ENCODE results near the gene CEACAM7.
A peak's percentile ranks its signal among the peaks of the same experiment; 100 is the strongest.

CEACAM7 gene

DNA sequence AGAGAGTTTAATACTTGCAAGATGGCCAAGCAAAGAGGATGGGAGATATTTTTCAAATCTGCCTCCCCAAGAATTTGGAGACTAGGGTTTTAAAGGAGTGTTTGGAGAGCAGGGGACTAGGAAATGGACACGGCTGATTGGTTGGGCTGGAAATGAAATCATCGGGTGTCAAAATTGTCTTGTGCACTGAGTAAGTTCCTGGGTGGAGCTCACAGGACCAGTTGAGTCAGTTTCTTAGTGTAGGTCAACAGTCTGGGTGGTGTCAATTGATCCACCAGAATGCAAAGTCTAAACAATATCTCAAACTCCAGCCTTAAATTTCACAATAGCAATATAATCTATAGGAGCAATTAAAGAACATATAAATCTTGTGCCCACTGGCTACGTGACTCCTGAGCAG lies 38.2 kb downstream of the CEACAM7 start:
- no peak for DNase-seq (ENCODE audit: low spot score)
- TF ChIP-seq, protein P1, sequence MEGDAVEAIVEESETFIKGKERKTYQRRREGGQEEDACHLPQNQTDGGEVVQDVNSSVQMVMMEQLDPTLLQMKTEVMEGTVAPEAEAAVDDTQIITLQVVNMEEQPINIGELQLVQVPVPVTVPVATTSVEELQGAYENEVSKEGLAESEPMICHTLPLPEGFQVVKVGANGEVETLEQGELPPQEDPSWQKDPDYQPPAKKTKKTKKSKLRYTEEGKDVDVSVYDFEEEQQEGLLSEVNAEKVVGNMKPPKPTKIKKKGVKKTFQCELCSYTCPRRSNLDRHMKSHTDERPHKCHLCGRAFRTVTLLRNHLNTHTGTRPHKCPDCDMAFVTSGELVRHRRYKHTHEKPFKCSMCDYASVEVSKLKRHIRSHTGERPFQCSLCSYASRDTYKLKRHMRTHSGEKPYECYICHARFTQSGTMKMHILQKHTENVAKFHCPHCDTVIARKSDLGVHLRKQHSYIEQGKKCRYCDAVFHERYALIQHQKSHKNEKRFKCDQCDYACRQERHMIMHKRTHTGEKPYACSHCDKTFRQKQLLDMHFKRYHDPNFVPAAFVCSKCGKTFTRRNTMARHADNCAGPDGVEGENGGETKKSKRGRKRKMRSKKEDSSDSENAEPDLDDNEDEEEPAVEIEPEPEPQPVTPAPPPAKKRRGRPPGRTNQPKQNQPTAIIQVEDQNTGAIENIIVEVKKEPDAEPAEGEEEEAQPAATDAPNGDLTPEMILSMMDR (IDR thresholded peaks at IDR 0.05; ENCODE audit: extremely low read depth, missing control alignments), result no peak

- DNase-seq (ENCODE audit: low spot score), result no peak
Measured at GRCh38 chr19:41646589-41647204, 41.4 kb downstream of the CEACAM7 start.

GRCh38 chr19:41641879-41642485 lies 46.1 kb downstream of the CEACAM7 start:
- TF ChIP-seq, protein P1 (IDR thresholded peaks at IDR 0.05; ENCODE audit: extremely low read depth, missing control alignments), result peak; percentile 92
- peak; percentile 87 for DNase-seq (ENCODE audit: low spot score)

More at GRCh38 chr19:41646589-41647204, 41.4 kb downstream of the CEACAM7 start:
- TF ChIP-seq, protein P1 (IDR thresholded peaks at IDR 0.05; ENCODE audit: extremely low read depth, missing control alignments), result peak; percentile 19

DNA sequence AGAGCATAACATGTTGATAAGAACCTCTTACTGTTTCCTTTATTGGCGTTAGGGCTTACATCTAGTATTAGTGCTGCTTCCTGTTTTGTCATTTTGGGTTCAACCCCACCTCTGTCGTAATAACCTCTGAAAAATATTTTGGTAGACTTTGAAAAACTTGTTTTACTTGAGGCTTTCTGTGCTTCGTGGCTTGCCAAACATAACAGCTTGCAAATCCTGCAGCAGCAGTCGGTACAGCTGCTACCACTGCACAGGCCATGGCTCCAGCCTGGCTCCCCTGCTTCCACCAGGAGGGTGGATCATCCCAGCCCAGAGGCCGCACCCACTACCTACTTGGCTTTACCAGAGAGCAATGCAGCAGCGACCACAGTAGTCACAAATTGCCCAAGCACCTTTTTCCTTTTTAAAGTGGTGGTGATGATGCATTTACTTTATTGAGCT lies 49.4 kb downstream of the CEACAM7 start:
- TF ChIP-seq, protein P1 (IDR thresholded peaks at IDR 0.05; ENCODE audit: extremely low read depth, missing control alignments), result no peak
- DNase-seq (ENCODE audit: low spot score), result no peak

- TF ChIP-seq, protein P1 (IDR thresholded peaks at IDR 0.05; ENCODE audit: extremely low read depth, missing control alignments), result no peak
- DNase-seq (ENCODE audit: low spot score), result no peak
Measured at GRCh38 chr19:41637484-41637883, 50.6 kb downstream of the CEACAM7 start.

GRCh38 chr19:41627966-41628675 lies 59.9 kb downstream of the CEACAM7 start:
- TF ChIP-seq, protein P1 (IDR thresholded peaks at IDR 0.05; ENCODE audit: extremely low read depth, missing control alignments), result no peak

DNA sequence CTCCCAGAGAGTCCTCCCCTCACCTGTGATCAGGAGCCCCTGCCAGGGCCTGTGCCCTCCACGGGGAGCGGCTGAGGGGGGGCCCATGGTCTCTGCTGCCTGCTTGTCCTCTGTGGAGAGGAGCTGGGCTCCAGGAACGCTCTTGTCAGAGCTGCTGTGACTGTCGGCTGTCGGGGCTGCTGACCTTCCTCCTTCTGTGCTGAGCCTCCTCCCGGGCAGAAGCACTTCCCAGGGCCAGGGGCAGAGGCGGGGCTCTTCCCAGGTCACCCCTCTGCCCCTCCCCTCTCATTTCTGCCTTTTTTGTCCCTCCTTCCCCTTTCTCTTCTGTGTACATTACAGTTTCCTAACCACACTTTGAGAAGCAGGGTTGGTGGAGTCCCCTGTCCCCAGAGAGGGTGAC lies 61.2 kb downstream of the CEACAM7 start, which contains the start of gene CEACAM4:
Gene CEACAM4, minus strand, starts transcription at position 198 of the 400 bp plus-strand sequence. Its CDS starts 111 bp downstream, at position 87.
- DNase-seq (ENCODE audit: low spot score), result no peak
- TF ChIP-seq, protein P1 (IDR thresholded peaks at IDR 0.05; ENCODE audit: extremely low read depth, missing control alignments), result no peak

More at GRCh38 chr19:41627966-41628675, 59.9 kb downstream of the CEACAM7 start:
- DNase-seq (ENCODE audit: low spot score), result no peak
